Spleen (tissue), 11 donors: ENCODE results near the gene C9orf85. TPM values are rescaled to one million over a fixed set of nuclear protein-coding genes. Genes with fewer than 3 reads are reported as not detected.

Experiments used
- DNase-seq: peaks from one replicate; pipeline ENCODE4 v3.0.0-alpha.2; 2020
- H3K27ac ChIP-seq, 8 donors: fragments of 200-600 bp; sonication (generic) in 7 of 8; 1 replicate in 4 of 8; 2 replicates in 4 of 8; pipeline versions ENCODE4 v1.5.0 to v1.8.0; 2016 to 2021; ENCODE audit warnings: inconsistent platforms in 4 of 8, mild to moderate bottlenecking in 4 of 8, moderate library complexity in 1 of 8
- H3K27me3 ChIP-seq, 7 donors: fragments of 200-600 bp; sonication (generic) in 6 of 7; replicated peaks in 1 of 7; 1 replicate in 4 of 7; 2 replicates in 3 of 7; pipeline versions ENCODE4 v1.5.0 to v1.8.0; 2016 to 2021; ENCODE audit warnings: inconsistent platforms in 3 of 7, mild to moderate bottlenecking in 1 of 7
- H3K36me3 ChIP-seq, 6 donors: fragments of 200-600 bp; sonication (generic) in 5 of 6; 1 replicate in 4 of 6; 2 replicates in 2 of 6; pipeline versions ENCODE4 v1.5.0 to v1.8.0; 2016 to 2021; ENCODE audit warnings: inconsistent platforms in 2 of 6
- H3K4me1 ChIP-seq, 6 donors: fragments of 200-600 bp; sonication (generic) in 5 of 6; 1 replicate in 3 of 6; 2 replicates in 3 of 6; pipeline versions ENCODE4 v1.5.0 to v1.8.0; 2016 to 2021; ENCODE audit warnings: inconsistent platforms in 3 of 6
- H3K4me3 ChIP-seq, 8 donors: fragments of 200-600 bp; sonication (generic) in 7 of 8; 1 replicate in 4 of 8; 2 replicates in 4 of 8; pipeline versions ENCODE4 v1.5.0 to v1.8.0; 2016 to 2021; ENCODE audit warnings: inconsistent platforms in 4 of 8, mild to moderate bottlenecking in 4 of 8, moderate library complexity in 2 of 8
- H3K9me3 ChIP-seq, 8 donors: fragments of 200-600 bp; sonication (generic) in 7 of 8; 1 replicate in 4 of 8; 2 replicates in 4 of 8; pipeline versions ENCODE4 v1.5.0 to v1.8.0; 2016 to 2021; ENCODE audit warnings: inconsistent platforms in 4 of 8
- POLR2A ChIP-seq, 3 donors: fragments of 450-650 bp; IDR thresholded peaks; one replicate each; pipeline ENCODE4 v1.5.1; 2017; ENCODE audit warnings: antibody characterized with exemption in 3 of 3, mild to moderate bottlenecking in 1 of 3
- POLR2AphosphoS5 ChIP-seq, 3 donors: sonication (generic); formaldehyde crosslinking; IDR thresholded peaks; one replicate each; pipeline ENCODE4 v1.5.1; 2017; ENCODE audit warnings: antibody characterized with exemption in 3 of 3
- WGBS, 5 donors: extraction: QIAGEN DNeasy Blood & Tissue Kit in 3 of 5; methylation state at CpG; one replicate each; pipeline versions ENCODE4 v1.1.5 to v1.1.7; 2013 to 2018; 5-methylcytosine and 5-hydroxymethylcytosine counted together
- intact Hi-C: fragments of 100-400 bp; cut with DNase I; formaldehyde crosslinking; loops from one replicate; pipeline ENCODE4 v1.15.0; 2023; ENCODE audit warnings: low total_unique reads
- polyA plus RNA-seq, 3 donors: library from polyadenylated mRNA; stranded (reverse); fragments of 200-250 nt; gene quantifications; one replicate each; pipeline ENCODE4 v1.2.1, GENCODE V29; 2013
- total RNA-seq, 7 donors: library from RNA; depleted of rRNA in 3 of 7; stranded (reverse); fragments of >200 nt in 3 of 7; fragmentation: NEBNext Ultra II Directional in 4 of 7; extraction: Animal tissue kit (Norgen Biotek cat#: 25700) in 4 of 7; gene quantifications; one replicate each; pipeline versions ENCODE4 v1.1.0 to v1.2.1, GENCODE V29; 2016 to 2021
- TF ChIP-seq, protein P1 (sequence below), 11 experiments: fragments of 200-600 bp in 7 of 11; fragments of 450-650 bp in 4 of 11; sonication (generic) in 4 of 11; IDR thresholded peaks in 8 of 11; conservative IDR thresholded peaks in 3 of 11; 1 replicate in 7 of 11; 2 replicates in 4 of 11; pipeline versions ENCODE4 v1.4.0 to v1.8.0; 2016 to 2021; ENCODE audit warnings: antibody characterized with exemption in 11 of 11, inconsistent platforms in 4 of 11, mild to moderate bottlenecking in 1 of 11
- donor health status: healthy with polysubstance abuse.
- donor health status: DM: no; HTN: no; CAD: no; lungs with moderate emphysema.
- donor health status: DM: no; HTN: no; CAD: no.
- donor health status: Bipolar disorder and iron deficiency.
- donor health status: healthy.
- donor health status: DM: no; HTN: no; CAD: no.
- donor health status: DM: yes; HTN: yes; CAD: no.

C9orf85 gene
- total and polyA plus RNA-seq, 10 donors = 7.1 to 17.8 (median 9.3) TPM

DNA sequence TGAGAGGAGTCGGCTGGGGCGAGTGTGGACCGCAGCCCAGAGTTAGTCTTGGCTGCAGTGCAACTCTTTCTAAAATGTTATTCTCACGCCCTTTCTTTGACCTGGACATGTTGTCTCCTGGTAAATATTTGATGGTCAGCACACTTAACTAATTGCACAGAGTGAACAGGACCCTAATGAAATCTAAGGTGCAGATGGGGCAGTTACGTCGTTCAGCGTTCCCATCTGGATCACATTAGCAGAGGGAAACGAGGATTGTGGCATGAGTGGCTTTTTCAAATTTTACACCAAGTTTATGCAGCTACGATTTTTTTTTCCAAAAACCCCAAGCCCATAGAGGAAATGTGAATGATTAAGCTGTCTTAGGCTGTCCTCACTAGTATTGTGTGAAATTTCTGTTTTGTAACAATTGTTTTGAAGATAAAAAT, 483 bp downstream of the C9orf85 start:
- Histone ChIP-seq H3K4me3 (peak overlapping the region; percentile 77 to 97 (median 90)), H3K36me3 (no peaks in the 10 kb centered on the region), H3K27ac (peak overlapping the region; percentile 86 to 97 (median 94)), H3K27me3 (no peaks in the 10 kb centered on the region), H3K4me1 (peaks cover 20 to 75% (median 45%) of the 10 kb centered on the region in 6 donors), H3K9me3 (no peaks in the 10 kb centered on the region)
- TF ChIP-seq POLR2A (IDR thresholded peaks at IDR 0.05) (no peak), POLR2AphosphoS5 (IDR thresholded peaks at IDR 0.05) (no peak)
- TF ChIP-seq, protein P1, sequence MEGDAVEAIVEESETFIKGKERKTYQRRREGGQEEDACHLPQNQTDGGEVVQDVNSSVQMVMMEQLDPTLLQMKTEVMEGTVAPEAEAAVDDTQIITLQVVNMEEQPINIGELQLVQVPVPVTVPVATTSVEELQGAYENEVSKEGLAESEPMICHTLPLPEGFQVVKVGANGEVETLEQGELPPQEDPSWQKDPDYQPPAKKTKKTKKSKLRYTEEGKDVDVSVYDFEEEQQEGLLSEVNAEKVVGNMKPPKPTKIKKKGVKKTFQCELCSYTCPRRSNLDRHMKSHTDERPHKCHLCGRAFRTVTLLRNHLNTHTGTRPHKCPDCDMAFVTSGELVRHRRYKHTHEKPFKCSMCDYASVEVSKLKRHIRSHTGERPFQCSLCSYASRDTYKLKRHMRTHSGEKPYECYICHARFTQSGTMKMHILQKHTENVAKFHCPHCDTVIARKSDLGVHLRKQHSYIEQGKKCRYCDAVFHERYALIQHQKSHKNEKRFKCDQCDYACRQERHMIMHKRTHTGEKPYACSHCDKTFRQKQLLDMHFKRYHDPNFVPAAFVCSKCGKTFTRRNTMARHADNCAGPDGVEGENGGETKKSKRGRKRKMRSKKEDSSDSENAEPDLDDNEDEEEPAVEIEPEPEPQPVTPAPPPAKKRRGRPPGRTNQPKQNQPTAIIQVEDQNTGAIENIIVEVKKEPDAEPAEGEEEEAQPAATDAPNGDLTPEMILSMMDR (IDR thresholded peaks at IDR 0.05 in 8 of 11, conservative IDR thresholded peaks at IDR 0.05 in 3 of 11) = no peak
- no peak for DNase-seq
- 1 to 6% (median 2%) methylated on average over 9 of the region's 9 CpGs for WGBS, 5 donors
- intact Hi-C loops = loop anchor here (10.0 kb wide), 1 partner anchor 463 kb away; no protein-coding TSS in a partner anchor

DNA sequence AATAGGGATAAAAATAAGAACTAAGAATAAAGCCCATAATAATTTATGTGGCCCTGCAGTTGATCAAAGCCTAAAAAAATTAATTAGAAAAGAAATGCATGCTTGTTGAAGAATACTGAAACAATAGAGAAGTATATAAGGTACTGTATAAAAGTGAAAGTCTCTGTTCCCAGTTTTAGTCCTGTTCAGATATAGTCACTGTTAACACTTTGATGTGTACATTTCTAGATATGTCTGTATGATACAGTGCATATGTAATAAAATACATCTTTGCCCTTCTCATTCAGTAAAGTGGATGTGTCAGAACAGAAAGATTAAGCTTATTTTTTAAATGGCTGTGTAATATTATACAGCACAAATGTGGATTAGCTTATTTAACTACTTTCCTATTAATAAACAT, 4.1 kb downstream of the C9orf85 start:
- peaks cover 9 to 47% (median 20%) of the 10 kb centered on the region in 6 donors for H3K4me1 ChIP-seq
- DNase-seq = no peak
- no peaks in the 10 kb centered on the region for H3K9me3 ChIP-seq
- H3K27me3 ChIP-seq = no peaks in the 10 kb centered on the region
- intact Hi-C loops = loop anchor here (10.0 kb wide), 1 partner anchor 459 kb away; no protein-coding TSS in a partner anchor
- H3K4me3 ChIP-seq = no peak overlapping the region
- H3K36me3 ChIP-seq = peaks cover 0 to 20% (median 0%) of the 10 kb centered on the region in 6 donors
- TF ChIP-seq, protein P1 (IDR thresholded peaks at IDR 0.05 in 8 of 11, conservative IDR thresholded peaks at IDR 0.05 in 3 of 11) = no peak
- TF ChIP-seq POLR2AphosphoS5 (IDR thresholded peaks at IDR 0.05) (no peak), POLR2A (IDR thresholded peaks at IDR 0.05) (no peak)
- no peak overlapping the region for H3K27ac ChIP-seq

DNA sequence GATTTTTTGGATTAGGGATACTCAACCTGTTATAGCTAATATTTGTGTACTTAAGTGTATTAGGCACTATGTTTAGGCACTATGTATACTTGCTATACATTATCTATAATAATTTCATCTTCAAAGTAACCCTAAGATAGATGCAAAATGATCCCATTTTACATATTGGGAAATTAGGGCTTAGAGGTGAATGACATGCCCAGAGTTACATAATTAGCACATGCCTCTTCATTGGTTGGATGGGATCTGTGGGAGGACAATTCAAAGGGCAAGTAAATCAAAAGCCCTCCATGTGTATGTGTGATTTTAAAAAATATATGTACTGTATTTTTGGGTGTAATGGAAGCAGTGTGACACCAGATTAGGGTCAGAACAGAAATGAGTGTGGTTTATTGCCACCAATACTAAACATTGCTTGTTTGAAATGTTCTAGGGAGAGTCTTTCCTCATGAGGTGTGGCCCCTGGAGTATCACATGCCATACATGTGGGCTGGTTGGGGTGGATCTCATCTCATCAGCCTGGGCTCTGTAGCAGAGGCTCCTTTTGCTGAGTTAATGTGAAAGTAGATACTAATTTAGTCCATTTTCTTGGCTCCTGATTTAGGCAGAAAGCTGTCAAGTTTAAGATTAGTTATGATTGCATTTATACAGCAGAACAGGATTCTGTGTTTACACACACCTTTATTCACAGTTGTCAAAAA, 5.5 kb downstream of the C9orf85 start:
- no peak overlapping the region for H3K27ac ChIP-seq
- H3K9me3 ChIP-seq = no peaks in the 10 kb centered on the region
- peaks cover 9 to 43% (median 17%) of the 10 kb centered on the region in 6 donors for H3K4me1 ChIP-seq
- no peak for DNase-seq
- TF ChIP-seq POLR2A (IDR thresholded peaks at IDR 0.05) (no peak), POLR2AphosphoS5 (IDR thresholded peaks at IDR 0.05) (no peak)
- TF ChIP-seq, protein P1 (IDR thresholded peaks at IDR 0.05 in 8 of 11, conservative IDR thresholded peaks at IDR 0.05 in 3 of 11) = no peak
- intact Hi-C loops = loop anchor here (10.0 kb wide), 1 partner anchor 458 kb away; no protein-coding TSS in a partner anchor
- peaks cover 0 to 23% (median 0%) of the 10 kb centered on the region in 6 donors for H3K36me3 ChIP-seq
- no peaks in the 10 kb centered on the region for H3K27me3 ChIP-seq
- H3K4me3 ChIP-seq = no peak overlapping the region

DNA sequence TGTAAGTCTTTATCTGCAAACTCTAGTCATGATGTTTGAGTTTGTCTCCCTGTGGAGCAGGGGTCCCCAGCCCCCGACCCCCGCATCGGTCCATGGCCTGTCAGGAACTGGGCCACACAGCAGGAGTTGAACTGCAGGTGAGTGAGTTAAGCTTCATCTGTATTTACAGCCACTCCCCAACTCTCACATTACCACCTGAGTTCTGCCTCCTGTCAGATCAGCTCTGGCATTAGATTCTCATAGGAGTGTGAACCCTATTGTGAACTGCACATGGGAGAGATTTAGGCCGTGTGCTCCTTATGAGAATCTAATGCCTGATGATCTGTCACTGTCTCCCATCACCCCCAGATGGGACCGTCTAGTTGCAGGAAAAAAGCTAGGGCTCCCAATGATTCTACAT, 7.0 kb downstream of the C9orf85 start:
- H3K4me3 ChIP-seq = no peak overlapping the region
- intact Hi-C loops = loop anchor here (10.0 kb wide), 1 partner anchor 456 kb away; no protein-coding TSS in a partner anchor
- TF ChIP-seq POLR2A (IDR thresholded peaks at IDR 0.05) (no peak), POLR2AphosphoS5 (IDR thresholded peaks at IDR 0.05) (no peak)
- TF ChIP-seq, protein P1 (IDR thresholded peaks at IDR 0.05 in 8 of 11, conservative IDR thresholded peaks at IDR 0.05 in 3 of 11) = no peak
- H3K27ac ChIP-seq = no peak overlapping the region
- no peaks in the 10 kb centered on the region for H3K9me3 ChIP-seq
- H3K4me1 ChIP-seq = peaks cover 0 to 29% (median 3%) of the 10 kb centered on the region in 6 donors
- WGBS, 5 donors = 92 to 96% (median 96%) methylated on average over 5 of the region's 5 CpGs
- peaks cover 0 to 37% (median 0%) of the 10 kb centered on the region in 6 donors for H3K36me3 ChIP-seq
- H3K27me3 ChIP-seq = no peaks in the 10 kb centered on the region
- no peak for DNase-seq
